ENCODE measurements around the gene CTU2.

The CTU2 gene

GRCh38 chr16:88730632-88731607, 24.6 kb downstream of the CTU2 start:
- no peak for DNase-seq (ENCODE audit: low read depth in 3 of 3)

DNA sequence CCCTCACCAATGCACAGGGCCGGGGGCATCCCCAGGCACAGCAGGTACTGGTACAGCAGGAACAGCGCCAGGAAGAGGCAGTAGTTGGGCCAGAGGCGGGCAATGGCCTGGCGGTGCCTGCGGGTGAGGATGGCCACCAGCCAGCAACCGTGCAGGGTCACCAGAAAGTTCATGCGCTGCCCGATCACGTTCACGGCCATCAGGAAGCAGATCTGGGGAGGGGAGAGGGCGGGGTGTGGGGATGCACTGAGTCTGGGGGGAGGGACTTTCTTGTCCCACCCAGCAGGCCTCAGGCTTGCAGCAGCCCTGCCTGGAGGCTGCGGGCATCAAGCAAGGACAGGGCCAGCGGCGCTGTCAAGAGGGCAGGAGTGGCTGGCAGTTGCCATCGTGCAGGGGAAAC, 25.4 kb downstream of the CTU2 start:
- no peak for DNase-seq (ENCODE audit: low read depth in 3 of 3)

DNA sequence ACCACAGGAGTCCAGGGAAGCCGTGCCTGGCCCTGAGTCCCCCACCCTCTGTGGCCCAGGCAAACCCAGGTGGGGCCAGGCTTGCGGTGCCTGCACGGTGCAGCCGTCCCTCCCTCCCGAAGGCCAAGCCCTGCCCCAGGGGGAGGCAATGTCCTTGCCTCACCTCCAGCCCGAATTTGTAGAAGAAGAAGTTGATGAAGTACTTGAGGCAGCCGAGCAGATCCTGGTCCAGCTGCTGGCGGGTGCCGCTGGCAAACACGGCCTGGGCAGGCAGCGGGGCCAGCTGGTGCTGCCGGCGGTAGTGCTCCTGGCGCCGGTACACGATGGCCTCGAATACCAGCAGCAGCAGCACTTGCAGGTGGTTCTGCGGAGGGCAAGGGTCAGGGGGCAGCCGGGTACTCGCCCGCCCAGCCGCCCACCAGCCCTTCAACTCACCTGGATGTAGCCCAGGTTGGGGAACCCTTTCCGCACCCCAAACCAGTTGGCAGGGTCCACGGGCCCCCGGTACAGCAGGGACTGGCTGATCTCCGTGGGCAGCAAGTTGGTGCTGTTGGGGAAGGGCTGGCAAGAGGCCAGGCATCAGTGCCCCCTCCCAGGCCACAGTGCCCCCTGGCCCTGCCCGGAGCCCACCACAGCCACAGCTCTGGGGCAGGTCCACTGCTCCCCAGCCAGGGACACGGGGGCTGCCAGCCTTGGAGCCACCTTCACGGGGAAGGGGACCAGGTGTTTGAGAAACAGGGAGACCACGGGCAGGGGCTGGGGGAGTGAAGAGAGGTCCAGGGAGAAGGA, 26.1 kb downstream of the CTU2 start:
- no peak for DNase-seq (ENCODE audit: low read depth in 3 of 3)

GRCh38 chr16:88732961-88733294, 26.6 kb downstream of the CTU2 start:
- no peak for DNase-seq (ENCODE audit: low read depth in 3 of 3)

GRCh38 chr16:88733630-88734360, 27.5 kb downstream of the CTU2 start:
- no peak for DNase-seq (ENCODE audit: low read depth in 3 of 3)

GRCh38 chr16:88734361-88734728, 28.0 kb downstream of the CTU2 start:
- no peak for DNase-seq (ENCODE audit: low read depth in 3 of 3)

DNA sequence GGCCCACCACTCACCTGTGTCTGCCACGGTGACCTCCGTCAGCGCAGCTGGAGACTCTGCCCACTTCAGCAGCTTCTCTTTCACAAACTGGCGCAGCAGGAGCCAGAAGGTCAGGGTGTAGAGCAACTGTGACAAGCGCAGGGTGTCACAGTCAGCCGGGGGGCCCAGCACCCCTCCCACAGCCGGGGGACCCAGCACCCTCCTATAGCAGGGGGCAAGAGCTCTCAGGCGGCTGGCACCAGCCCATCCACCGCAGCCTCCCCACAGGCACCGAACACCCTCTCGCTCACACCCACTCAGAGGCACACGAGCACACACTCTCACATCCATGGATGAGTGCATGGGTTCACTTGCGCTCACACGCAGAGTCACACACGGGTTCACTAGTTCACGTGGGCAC, 28.8 kb downstream of the CTU2 start:
- no peak for DNase-seq (ENCODE audit: low read depth in 3 of 3)

GRCh38 chr16:88735616-88736015, 29.3 kb downstream of the CTU2 start:
- DNase-seq (ENCODE audit: low read depth in 3 of 3) = no peak

- DNase-seq (ENCODE audit: low read depth in 3 of 3) = no peak
These were observed 29.8 kb downstream of the CTU2 start for GRCh38 chr16:88736088-88736487.

GRCh38 chr16:88736496-88736895, 30.2 kb downstream of the CTU2 start:
- DNase-seq (ENCODE audit: low read depth in 3 of 3) = no peak

GRCh38 chr16:88737298-88738150, 31.2 kb downstream of the CTU2 start:
- peak; percentile 37 to 76 (median 39) for DNase-seq (ENCODE audit: low read depth in 3 of 3)

- no peak for DNase-seq (ENCODE audit: low read depth in 3 of 3)
These were observed 32.1 kb downstream of the CTU2 start for GRCh38 chr16:88738151-88739084.

DNA sequence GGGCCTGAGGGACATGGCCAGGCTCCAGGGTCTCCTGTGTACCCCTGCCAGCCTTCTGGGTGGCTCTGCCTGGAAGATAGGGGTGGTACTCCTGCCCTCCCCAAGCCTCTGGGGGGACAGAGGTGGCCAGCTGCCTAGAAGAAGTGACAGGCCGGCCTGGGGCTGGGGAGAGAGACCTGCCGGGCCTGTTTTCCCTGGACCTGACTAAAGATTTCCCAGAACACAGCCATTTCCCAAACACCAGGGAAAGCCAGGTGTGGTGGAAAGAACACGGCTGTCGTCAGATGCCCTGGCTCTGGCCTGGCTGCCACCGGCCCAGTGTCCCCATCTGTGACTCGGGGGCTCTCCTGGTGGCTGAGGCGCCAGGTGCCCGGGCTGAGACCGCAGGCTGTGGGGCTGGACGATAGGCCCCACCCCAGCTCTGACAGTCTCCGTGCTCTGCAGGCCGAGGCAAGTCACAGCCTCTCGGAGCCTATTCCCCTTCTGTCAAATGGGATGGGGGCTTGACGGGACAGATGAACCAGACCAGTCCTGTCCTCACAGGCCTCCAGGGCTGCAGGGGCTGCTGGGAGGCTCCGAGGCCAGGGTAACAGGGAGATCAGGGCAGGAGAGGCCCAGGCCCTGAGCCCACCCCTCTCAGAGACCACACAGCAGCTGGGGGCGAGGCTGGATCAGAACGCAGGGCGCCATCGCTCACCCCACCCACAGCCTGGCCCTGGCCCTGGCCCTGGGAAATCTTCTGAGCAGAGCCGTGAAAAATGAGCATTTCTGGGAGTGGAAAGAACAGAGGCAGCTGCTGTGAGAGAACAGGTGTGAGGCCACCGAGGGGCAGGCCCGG, 33.1 kb downstream of the CTU2 start:
- no peak for DNase-seq (ENCODE audit: low read depth in 3 of 3)

DNA sequence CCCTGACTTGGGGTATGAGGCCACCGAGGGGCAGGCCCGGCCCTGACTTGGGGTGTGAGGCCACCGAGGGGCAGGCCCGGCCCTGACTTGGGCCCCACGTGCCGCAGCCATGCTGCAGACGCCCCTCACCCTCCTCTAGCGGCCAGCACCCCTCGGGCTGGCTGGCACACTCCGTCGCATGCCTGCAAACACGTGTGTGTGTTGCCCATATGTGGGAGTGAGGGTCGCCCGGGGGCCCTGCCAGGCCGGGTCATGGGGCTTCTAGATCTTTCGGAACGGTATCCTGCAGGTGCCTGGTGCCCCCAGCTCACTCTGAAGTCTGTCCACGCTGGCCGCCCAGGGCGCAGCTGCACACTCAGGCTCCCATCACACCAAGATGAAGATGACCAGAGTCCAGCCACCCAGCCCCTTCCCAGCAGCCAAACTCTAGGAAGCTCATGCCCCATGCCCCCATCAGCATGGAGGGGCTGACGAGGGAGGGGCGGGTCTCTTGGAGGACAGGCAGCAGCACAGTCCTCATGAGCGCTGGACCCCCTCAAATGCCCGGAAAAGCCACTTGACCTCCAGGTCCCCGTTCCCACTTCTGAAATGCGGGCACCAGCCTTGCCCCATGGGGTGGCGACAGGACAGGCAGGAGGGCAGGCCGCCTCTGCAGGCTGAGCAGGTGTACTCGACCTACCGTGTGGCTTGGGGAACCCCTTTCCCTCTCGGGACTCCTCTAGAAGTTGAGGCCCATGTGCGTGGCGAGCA, 33.8 kb downstream of the CTU2 start:
- no peak for DNase-seq (ENCODE audit: low read depth in 3 of 3)

GRCh38 chr16:88740727-88741055, 34.4 kb downstream of the CTU2 start:
- DNase-seq (ENCODE audit: low read depth in 3 of 3) = no peak

DNA sequence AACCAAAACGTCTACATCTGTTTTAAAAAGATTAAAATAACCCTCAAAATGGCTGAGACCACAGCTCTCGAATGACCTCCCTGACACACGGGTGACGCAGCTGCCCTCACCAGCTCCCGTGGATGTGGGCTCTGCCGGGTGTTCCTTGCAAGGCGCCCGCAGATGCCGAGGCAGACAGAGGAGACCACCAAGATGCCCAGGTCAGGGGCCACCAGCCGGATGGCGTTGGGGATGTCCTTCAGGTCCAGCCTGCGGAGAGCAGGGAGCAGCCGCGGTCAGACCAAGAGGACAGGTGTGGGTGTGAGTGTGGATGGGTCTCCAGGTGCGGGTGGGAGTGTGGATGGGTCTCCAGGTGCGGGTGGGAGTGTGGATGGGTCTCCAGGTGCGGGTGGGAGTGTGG, 35.1 kb downstream of the CTU2 start:
- no peak for DNase-seq (ENCODE audit: low read depth in 3 of 3)

DNA sequence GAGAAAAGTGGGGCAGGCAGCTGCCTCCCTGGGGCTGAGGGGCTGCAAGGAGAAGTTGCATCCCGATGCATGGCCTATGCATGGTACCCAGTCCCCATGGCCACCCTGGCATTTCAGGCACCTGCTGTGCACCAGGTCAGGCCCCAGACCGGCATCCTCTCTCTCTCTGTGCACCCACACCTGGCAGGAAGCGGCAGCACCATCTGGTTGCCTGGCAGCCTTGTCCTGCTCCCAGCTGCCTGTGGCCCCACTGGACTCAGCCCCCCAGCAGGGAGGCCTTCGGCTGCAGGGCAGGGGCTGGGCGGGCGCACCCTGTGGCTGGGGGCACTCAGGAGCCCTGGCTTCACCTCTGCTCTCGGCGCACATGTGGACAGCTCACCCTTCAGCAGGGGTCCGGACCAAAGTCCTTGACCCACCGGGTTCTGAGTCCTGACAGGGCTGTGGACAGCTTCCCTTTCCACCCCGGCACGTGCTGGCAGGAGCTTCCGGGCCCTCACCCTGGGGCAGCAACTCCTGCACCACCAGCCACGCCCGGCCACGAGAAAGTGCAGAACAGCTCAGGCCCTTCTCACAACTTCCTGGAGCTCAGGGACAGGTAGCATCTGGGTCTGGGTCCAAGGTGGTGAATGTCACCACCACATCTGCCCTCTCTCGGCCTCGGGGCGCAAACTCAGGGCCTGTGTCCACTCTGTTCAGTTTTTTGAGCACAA, 36.7 kb downstream of the CTU2 start:
- DNase-seq (ENCODE audit: low read depth in 3 of 3) = no peak
